GM19193 (cell line): Measurements from ENCODE around the gene RTP3.

Source experiments
- POLR2A ChIP-seq: IDR thresholded peaks from 4 replicates; pipeline ENCODE4 v1.6.1; 2011; ENCODE audit not compliant: insufficient read depth, insufficient read length; ENCODE audit errors: extremely low read depth

The RTP3 gene

GRCh38 chr3:46500656-46501635, 3.2 kb downstream of the RTP3 start:
- no peak for TF ChIP-seq POLR2A

DNA sequence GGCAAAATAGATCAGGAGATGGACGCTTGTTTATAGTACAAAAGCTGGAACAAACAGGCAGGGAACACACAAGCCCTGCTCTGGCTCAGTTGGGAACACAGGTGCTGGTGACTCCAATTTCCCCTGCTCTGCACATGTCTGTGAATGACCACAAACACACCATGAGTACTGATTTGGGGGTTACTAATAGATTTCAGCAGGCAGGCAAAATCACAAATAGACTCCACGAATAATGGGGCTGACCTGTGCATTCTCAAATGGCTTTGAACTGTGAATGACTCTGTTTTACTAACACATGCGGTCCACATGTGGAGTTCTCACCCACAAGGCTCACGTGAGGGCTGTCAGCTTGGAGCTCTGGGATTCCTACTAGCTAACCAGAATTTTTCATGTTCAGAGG, 3.9 kb downstream of the RTP3 start:
- no peak for TF ChIP-seq POLR2A

GRCh38 chr3:46503200-46503874, 5.6 kb downstream of the RTP3 start:
- no peak for TF ChIP-seq POLR2A

GRCh38 chr3:46504789-46505188, 7.0 kb downstream of the RTP3 start:
- TF ChIP-seq POLR2A: no peak

DNA sequence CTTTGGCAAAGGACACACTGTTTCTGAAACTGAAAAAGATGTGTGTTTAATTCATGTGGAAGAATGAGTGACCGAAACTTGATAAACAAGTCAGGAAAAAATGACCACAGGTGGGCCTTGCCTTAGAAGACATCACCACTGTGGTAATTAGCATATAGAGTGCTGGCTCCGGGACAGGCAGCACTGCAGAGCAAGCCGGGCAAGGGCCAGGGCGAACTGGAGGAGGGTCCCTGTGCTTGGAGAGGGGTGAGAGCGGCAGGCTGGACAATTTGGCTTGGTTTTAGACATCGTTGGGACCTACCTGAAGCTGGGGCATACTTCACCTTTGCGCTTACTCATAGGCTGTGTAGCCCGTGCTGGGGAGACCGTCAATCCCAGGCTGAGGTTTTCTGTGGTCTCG, 8.2 kb downstream of the RTP3 start:
- TF ChIP-seq POLR2A: no peak

- TF ChIP-seq POLR2A: no peak
Observed at GRCh38 chr3:46506526-46506925, 8.8 kb downstream of the RTP3 start.

DNA sequence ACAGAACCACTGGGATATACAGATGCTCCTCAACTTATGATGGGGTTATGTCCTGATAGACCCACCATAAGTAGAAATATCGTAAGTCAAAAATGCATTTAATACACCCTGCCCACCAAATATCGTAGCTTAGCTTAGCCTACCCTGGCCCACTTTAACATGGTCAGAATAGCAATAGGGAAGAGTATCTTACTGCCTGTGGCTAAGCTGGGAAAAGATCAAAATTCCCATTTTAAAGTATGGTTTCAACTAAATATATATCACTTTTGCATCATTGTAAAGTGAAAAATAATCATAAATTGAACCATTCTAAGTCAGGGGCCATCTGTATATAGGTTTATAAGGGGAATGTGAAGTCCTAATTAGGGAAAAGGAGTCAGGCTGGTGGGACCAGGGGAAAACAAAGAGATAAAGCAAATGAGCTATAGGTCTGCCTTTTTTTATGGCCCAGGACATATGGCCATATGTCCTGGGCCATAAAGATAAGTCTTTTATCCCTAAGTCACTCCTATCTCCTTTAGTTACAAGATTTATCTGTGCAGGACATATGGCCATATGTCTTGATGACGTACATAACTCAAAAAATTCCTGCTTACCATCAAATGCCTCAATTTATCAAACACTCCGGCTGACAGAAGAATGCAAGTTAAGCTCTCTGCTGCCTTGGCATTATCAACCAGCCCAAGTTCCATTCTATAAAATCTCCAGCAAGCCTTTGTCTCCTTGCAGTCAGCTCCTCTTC, 11.2 kb downstream of the RTP3 start:
- no peak for TF ChIP-seq POLR2A

- no peak for TF ChIP-seq POLR2A
Observed at GRCh38 chr3:46509661-46510187, 11.9 kb downstream of the RTP3 start.

DNA sequence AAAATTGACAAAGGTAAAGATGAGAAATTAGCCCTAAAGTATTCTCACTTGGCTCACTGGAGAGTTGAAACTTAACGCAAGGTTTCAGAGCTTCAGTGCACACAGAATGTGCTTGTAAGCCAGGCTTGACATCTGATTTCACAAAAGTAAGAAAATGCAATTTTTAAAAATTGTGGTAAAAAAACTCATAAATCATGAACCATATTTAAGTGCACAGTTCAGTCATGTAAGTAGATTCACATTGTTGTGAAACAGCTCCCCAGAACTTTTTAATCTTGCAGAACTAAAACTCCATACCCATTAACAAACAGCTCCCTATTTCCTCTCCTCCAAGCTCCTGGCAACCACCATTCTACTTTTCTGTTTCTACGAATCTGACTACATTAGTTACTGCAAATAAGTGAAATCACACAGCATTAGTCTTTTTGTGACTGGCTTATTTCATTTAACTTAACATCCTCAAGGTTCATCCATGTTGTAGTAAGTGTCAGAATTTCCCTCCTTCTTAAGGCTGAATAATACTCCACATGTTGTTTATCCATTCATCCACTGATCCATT, 14.5 kb downstream of the RTP3 start:
- no peak for TF ChIP-seq POLR2A

DNA sequence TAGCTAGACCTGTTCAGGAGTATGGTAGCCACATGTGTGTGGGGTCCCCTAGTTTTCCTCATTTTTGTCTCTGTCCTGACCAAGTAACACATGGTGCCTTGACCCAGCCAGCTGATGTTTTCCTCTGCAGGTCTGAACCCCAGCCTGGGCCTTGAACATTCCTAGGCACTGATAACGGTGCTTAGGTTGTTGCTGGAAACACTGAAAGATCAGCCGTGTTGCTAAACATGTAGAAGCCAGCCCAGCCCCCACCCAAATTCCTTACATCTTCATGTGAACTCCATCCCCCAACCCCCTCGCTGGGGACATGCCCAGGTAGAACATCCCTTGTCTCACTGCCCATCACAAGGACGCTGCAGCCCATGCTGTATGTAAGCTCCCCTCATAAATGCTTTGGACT, 18.7 kb downstream of the RTP3 start:
- no peak for TF ChIP-seq POLR2A

- no peak for TF ChIP-seq POLR2A
Observed at GRCh38 chr3:46517016-46517783, 19.4 kb downstream of the RTP3 start.

DNA sequence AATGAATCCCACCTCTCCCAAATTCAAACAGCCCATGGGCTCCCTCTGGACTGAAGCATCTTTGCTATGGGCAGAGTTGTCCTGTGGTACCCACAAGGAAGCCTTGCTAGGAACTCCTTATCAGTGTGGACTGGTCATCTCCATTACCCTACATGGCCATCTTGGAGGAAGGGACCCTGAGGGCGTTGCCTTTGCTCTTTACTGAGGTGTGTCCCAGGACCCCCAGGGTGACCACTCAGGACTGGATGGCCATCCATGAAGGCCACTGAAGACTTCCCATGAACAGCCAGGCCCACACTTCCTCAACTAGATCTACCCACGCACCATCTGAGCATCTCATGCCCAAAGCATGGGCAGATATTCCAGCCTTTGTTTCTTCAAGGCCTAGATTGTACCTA, 20.0 kb downstream of the RTP3 start:
- no peak for TF ChIP-seq POLR2A

DNA sequence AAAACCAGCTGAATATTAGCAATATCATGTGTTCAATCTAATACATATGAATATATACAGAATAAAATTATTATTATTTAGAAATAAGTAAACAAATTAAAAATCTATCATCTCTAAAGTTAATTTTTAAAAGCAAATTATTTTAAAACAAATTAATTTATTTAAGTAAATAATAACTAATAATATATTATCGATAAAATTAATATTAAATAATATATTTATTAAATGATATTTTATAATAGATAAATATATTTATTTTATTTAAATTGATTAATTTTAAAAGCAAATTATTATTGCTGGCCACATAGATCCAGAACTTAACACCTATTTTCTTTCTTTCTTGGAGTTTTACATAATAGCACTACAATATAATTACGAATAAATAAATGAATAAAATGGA, 22.2 kb downstream of the RTP3 start:
- no peak for TF ChIP-seq POLR2A

DNA sequence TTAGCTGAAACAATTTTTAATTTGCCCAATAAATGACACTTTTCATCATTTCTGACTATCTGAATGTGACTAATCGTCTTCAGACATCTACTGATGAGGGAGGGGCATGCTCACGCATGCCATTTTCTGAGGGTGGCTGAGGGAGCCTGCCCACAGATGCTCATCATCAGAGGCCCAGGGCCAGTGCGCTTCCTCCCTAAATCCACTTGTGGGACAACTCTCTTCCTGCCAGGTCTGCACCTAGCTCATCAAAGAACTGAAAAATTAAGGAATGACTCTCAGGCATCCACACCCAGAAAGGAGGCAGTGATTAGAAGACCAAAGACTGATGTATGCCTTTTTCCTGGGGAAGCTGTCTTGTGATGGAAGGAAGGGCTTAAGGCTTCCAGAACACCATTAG, 22.8 kb downstream of the RTP3 start:
- no peak for TF ChIP-seq POLR2A
